H54 (cell line): ENCODE measurements around the gene SCN4A.

Source experiments
- DNase-seq: peaks from one replicate; pipeline ENCODE4 v3.0.0; 2011; ENCODE audit warnings: low spot score, mixed read lengths; ENCODE audit not compliant: insufficient read length
- FAIRE-seq: peaks from 3 replicates; lab custom pipeline; 2011; peaks lifted over from hg19 to GRCh38; lab: Jason Lieb, UNC
- POLR2A ChIP-seq: IDR thresholded peaks from 2 replicates; pipeline ENCODE4 v1.6.1; 2011; ENCODE audit warnings: low read depth, mild to moderate bottlenecking, low read length

SCN4A gene

DNA sequence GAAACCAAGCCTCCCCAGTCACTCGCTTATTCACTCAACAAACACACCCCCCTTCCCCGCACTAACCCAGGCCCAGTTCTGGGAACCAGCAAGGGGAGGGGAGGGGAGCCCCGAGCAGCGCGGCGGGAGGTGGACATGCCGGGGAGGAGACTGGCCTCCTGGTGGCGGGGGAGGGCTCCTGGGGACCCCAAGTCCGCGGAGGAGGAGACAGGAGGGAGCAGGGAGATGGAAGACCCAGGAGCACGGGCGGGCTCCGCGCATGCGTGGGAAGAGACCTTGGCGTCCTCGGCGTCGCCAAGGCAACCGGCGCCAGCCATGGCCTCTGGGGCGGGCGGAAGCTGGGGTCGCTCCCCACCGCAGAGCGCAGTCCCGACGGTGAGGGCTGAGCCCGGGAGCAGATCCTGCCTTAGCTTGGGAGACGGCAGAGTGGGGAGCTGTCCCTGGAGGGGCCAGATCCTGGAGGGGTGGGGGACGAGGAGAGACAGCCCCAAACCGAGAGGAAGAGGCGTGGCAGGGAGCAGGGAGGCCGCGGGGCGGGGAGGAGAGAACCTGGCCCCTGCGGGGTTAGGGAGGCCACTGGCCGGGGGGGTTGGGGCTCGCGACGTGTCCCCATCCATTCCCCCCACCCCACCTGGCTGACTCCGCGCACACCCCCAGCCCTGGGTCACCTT, 25.5 kb upstream of the SCN4A start, which contains the start of gene PRR29:
Gene PRR29, plus strand, starts transcription at position 302 of the 671 bp plus-strand sequence. Its CDS starts 14 bp downstream, at position 316.
- peak; percentile 85 for DNase-seq
- no peak for FAIRE-seq
- TF ChIP-seq POLR2A, result no peak; the same call in 1 of the 2 replicates

DNA sequence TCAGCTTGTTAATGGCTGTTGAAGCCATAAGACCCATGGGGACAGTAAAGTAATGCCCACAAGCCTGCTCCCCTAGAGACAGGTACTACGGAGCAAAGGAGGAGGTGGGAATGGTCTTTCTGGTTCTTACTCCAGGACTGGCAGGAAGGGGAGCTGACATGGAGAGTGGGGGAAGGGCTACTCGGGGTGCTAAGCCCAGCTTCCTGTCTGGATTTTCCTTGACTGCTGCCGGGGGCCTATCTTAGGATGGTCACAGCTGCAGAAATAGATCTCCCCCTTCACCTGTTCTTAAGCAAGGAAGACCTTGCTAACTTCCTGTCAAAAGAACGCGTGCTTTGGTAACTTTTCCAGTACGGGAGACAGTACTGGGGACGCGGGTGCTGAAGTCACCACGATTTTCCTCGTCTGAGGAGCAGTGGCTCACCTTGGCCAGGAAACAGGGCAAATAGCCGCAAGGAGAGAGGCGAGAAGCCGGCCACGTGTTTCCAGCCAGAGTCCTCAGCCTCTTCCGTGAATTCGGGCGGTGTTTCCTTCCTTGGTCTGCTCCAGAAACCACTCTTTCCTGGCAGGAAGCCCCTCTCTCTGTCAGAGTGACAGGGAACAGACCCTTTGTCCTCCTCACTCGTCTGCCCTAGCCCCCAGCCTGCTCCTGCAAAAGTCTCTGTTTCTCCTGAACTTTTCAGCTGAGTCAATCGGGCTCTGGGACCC, 24.8 kb upstream of the SCN4A start:
- no peak for DNase-seq
- TF ChIP-seq POLR2A, result no peak
- FAIRE-seq, result no peak

DNA sequence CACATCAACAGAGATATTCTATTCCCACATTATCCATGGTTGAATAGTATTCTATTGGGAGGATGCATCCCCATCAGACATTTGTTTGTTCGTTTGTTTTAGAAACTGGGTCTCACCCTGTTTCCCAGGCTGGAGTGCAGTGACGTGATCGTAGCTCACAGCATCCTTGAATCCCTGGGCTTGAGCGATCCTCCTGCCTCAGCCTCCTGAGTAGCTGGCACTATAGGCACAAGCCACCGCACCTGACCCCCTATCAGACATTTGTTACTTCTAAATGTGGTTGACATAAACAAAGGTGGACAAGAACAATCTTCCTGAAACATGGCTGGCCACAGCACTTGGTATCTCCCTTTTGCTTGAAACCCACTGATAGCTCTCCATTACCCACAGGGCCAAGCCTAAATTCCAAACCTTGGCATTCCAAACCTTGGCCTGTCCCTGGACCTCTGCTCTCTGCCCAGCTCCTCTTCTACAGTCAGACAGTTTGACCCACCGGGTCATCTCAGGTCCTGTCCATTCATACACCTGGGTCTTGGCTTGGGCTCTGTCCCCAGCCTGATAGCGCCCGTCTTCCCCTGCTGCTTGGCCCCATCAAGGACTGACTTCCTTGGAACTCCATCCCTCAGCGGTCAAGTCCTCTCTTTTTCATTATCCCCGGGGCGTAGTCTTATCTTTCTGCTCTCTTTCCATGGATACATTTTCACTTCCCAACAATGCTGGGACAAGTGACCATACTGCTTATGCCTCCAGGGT, 23.9 kb upstream of the SCN4A start:
- DNase-seq, result no peak
- no peak for TF ChIP-seq POLR2A
- no peak for FAIRE-seq

DNA sequence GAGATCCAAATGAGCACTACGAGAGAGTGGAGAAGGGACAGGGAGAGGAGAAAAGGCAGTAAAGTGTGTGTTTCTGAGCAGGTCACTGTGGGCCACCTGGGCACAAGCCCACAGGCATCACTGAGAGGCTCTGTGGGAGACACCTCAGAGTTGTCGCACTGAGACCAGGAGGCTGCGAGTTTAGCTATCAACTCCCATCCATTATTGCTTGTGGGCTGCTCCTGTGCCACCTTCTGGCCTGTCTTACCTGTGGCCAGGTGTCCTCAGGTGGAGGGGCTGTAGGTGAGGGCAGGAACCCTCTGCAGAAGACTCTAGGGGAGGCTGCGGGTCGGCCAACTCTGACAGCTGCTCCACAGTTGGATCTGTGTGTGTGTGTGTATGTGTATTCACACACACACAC, 22.9 kb upstream of the SCN4A start:
- no peak for FAIRE-seq
- no peak for DNase-seq
- TF ChIP-seq POLR2A, result no peak

DNA sequence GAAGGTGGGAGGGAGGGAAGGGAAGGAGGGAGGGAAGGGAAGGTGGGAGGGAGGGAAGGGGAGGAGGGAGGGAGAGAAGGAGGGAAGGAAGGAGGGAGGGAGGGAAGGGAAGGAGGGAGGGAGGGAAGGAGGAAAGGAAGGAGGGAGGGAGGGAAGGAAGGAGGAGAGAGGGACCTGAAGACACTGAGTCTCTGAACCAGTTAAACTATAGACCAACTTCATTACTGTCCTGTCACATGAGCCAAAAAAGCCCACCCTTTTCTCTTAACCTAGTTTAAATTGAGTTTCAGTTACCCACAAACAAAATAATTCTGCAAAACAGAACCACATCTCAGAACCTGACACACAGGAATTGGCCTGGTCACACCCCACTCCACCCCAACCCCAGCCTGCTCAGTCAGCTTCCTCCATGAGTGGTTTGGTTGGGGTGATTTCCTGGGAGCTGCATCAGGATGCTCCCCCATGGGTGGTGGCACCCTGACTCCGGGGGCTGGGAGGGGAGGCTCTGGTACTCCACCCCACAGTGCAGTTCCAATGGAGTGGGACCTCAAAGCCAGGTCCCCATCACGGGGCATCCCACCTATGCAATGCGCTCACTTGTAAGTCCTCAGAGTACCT, 20.8 kb upstream of the SCN4A start:
- TF ChIP-seq POLR2A, result no peak
- FAIRE-seq (no peak), DNase-seq (no peak)

- DNase-seq (no peak), FAIRE-seq (no peak)
- TF ChIP-seq POLR2A, result no peak
Measured at GRCh38 chr17:63991611-63992010, 18.9 kb upstream of the SCN4A start.

DNA sequence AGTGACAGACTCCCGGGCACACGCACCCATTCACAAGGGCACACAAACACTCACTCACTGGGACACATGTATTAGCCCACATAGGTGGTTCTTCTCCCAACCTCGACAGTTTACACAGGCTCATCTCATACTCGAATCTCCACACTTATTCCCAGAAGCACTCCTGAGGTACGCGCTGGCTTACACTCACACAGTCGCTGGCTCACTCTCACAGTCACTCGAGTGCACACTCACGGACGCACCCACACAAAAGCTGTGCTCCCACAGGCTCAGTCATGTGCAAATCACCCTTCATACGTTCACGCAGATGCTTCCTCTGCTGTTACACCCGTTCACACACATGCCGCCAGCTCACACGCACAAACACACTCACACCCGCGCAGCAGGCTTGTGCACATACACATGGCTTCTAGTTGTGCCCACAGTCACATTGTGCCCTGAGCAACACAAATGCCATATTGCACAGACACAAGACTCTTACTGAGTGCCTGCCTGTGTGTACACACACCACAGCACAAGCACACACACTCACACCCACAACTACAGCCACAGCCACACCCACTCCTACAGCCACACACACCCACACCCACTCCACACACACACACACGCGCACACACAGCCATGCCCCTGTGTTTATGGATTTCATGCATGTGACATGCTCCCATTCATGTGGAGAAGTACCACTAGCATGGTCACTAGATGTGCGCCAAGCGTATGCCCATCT, 17.1 kb upstream of the SCN4A start:
- FAIRE-seq, result no peak
- no peak for DNase-seq
- 0 out of 2 replicates have a peak, but pooled peaks have one; percentile 13 for TF ChIP-seq POLR2A

DNA sequence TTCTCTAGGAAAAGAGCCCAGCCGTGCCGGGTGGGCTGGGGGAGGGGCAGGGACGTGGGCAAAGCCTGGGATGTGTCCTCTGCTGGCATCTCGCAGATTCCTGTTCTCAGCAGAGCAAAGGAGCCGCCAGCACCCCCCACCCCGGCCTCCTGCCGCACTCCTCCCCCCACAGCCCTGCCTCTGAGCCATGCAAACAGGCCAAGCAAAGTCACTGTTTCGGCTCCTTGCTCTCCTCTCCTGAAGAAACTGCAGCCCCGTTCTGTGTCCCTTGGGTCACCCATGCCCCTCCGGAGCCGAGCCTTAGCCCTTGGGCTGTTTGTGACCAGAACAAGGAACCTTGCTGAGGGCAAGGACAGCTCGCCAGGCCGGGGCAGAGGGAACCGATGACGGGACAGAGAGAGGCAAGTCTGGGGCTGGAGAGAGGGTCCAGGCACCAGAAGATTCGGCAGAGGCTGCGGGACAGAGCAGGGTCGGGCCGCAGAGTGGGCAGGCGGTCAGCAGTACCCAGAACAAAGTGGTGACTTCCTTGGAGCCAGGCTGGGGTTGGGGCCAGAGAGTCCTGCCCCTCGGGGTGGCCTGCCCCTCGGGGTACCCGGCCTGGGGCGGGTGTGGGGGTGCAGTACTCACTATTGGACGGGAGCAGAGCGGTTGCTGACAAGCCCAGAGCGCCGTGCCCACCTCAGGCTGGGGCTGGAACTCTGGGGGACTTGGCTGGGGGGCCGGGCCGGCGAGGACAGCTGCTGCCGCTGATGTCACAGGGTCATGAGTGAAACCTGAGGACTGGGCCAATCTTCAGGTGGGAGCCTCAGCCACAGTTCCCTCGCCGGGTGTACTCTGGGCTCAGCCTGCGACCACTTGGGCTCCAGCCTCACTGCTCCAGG, 16.3 kb upstream of the SCN4A start:
- DNase-seq (no peak), FAIRE-seq (no peak)
- TF ChIP-seq POLR2A, result no peak

DNA sequence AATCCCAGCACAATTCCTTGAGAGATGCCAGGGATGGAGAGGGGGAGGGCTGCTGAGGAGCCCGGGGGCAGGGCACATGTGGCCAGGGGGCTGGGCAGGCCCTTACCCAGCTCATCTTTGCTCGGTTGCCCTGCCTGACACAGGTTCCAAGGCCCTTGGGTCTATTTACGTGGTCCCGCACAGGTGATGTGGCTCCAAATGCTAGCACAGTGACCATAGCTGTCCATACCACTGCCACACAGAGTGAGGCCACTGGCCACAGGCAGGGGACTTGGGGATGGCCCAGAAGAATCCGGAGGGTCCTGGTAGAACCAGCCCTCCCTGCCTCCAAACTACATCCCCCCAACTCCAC, 15.4 kb upstream of the SCN4A start:
- TF ChIP-seq POLR2A, result no peak
- no peak for FAIRE-seq
- DNase-seq, result no peak

GRCh38 chr17:63987221-63988126, 14.8 kb upstream of the SCN4A start:
- DNase-seq (no peak), FAIRE-seq (no peak)
- TF ChIP-seq POLR2A, result no peak

- DNase-seq (no peak), FAIRE-seq (no peak)
- TF ChIP-seq POLR2A, result no peak
Measured at GRCh38 chr17:63986821-63987220, 14.1 kb upstream of the SCN4A start.
